ENCODE results near the gene ANXA1. TPM values are rescaled to one million over a fixed set of nuclear protein-coding genes. Genes with fewer than 3 reads are reported as not detected.

Gene ANXA1
- total and polyA plus RNA-seq, 10 of the 15 experiments (the other 5 are each of a cell fraction or from before 2014, with no cell fraction given): 6.6 to 30.1 (median 12.6) TPM

- POLR2A ChIA-PET: interaction anchor here (0.7 kb wide), 1 partner anchor 51 kb away, joined by 3 read pairs; no protein-coding TSS in a partner anchor
- SMC1A ChIA-PET (ENCODE audit: uncharacterized antibody, unreplicated experiment): interaction anchor here (0.8 to 4.9 kb wide), 11 partner anchors 11 to 146 kb away, joined by 3 to 46 read pairs (median 4); no protein-coding TSS in a partner anchor
- no peak overlapping the region for H2AFZ ChIP-seq (ENCODE audit: control insufficient read depth, low read depth, low read length)
- no peak for FAIRE-seq
- no peaks in the 10 kb centered on the region for H3K27me3 ChIP-seq (replicated peaks in 1 of 2; ENCODE audit: control insufficient read depth in 2 of 2, insufficient read depth in 2 of 2, low read length in 1 of 2)
- no peaks in the 10 kb centered on the region for H3K79me2 ChIP-seq (ENCODE audit: control insufficient read depth, insufficient read depth, low read length)
- 96% methylated on average over 1 of the region's 1 CpG for WGBS (ENCODE audit: insufficient coverage, insufficient replicate concordance, low lambda C conversion rate, missing lambda C conversion rate)
- no peak overlapping the region for H3K4me2 ChIP-seq (ENCODE audit: control insufficient read depth, insufficient read depth)
- H3K9ac ChIP-seq (ENCODE audit: control insufficient read depth, insufficient read depth, low read length): no peak overlapping the region
- no peaks in the 10 kb centered on the region for H4K20me1 ChIP-seq (ENCODE audit: control insufficient read depth, insufficient read depth)
- H3K36me3 ChIP-seq (ENCODE audit: control insufficient read depth in 2 of 2, insufficient read depth in 2 of 2, low read length in 1 of 2): no peaks in the 10 kb centered on the region
- CTCF ChIA-PET: interaction anchor here (1.0 to 8.7 kb wide), 14 partner anchors 11 to 311 kb away, joined by 3 to 174 read pairs (median 6); no protein-coding TSS in a partner anchor
- ATAC-seq: no peak
- intact Hi-C loops (cut with micrococcal nuclease; ENCODE audit: unreplicated experiment): loop anchor here (5.0 to 10.0 kb wide), 3 partner anchors 148 to 326 kb away; no protein-coding TSS in a partner anchor
- H3K27ac ChIP-seq (ENCODE audit: control insufficient read depth, insufficient read depth): no peak overlapping the region
- no peak overlapping the region for H3K4me3 ChIP-seq
- no TSS peak for BruUV-seq (replicated peaks)
- in situ Hi-C loops (cut with MboI): loop anchor here (10.0 kb wide), 1 partner anchor 328 kb away; no protein-coding TSS in a partner anchor
- H3K9me3 ChIP-seq (replicated peaks; ENCODE audit: control insufficient read depth, insufficient read depth, low read length): no peaks in the 10 kb centered on the region
- RAD21 ChIA-PET (ENCODE audit: unreplicated experiment): interaction anchor here (0.7 to 9.0 kb wide), 5 partner anchors 9 to 160 kb away, joined by 3 to 108 read pairs (median 5); no protein-coding TSS in a partner anchor
- DNase-seq (ENCODE audit: low read depth, low spot score): no peak
- peaks cover 4% of the 10 kb centered on the region; the same call in 1 of the 2 replicates for H3K4me1 ChIP-seq (ENCODE audit: control insufficient read depth, insufficient read depth, low read length)
- TF ChIP-seq E4F1 (IDR thresholded peaks at IDR 0.05; ENCODE audit: borderline replicate concordance, partially characterized antibody) (no peak), RELA (IDR thresholded peaks at IDR 0.05; ENCODE audit: borderline replicate concordance, partially characterized antibody) (no peak), FOXK2 (IDR thresholded peaks at IDR 0.05) (no peak), MYC (IDR thresholded peaks at IDR 0.05; ENCODE audit: insufficient read depth, insufficient read length, insufficient replicate concordance, low read length, severe bottlenecking) (no peak), ZBTB33 (IDR thresholded peaks at IDR 0.05) (no peak), RAD21 (IDR thresholded peaks at IDR 0.05; ENCODE audit: insufficient read depth, low read depth, low read length) (no peak), JUNB (IDR thresholded peaks at IDR 0.05) (no peak), EP300 (IDR thresholded peaks at IDR 0.05; ENCODE audit: borderline replicate concordance in 1 of 2, control insufficient read depth in 1 of 2, low read depth in 2 of 2, low read length in 2 of 2) (no peak), POU2F2 (IDR thresholded peaks at IDR 0.05; ENCODE audit: borderline replicate concordance, low read depth, low read length) (no peak), MYB (IDR thresholded peaks at IDR 0.05; ENCODE audit: borderline replicate concordance, low read depth, low read length) (no peak), ZBED1 (IDR thresholded peaks at IDR 0.05; ENCODE audit: borderline replicate concordance) (no peak), SMARCA5 (IDR thresholded peaks at IDR 0.05) (no peak), RFX5 (IDR thresholded peaks at IDR 0.05; ENCODE audit: low read depth, low read length) (no peak), HDAC2 (IDR thresholded peaks at IDR 0.05) (no peak), REST (IDR thresholded peaks at IDR 0.05; ENCODE audit: low read depth, low read length) (no peak), FOXM1 (IDR thresholded peaks at IDR 0.05; ENCODE audit: low read depth, low read length) (no peak), NFXL1 (IDR thresholded peaks at IDR 0.05; ENCODE audit: borderline replicate concordance) (no peak)
Observed at GRCh38 chr9:73182928-73183327, 31.3 kb downstream of the ANXA1 start.

Measured in GM12878 (cell line).